Astrocyte of the cerebellum (primary cell): ENCODE data around the gene IRX6.

Experiments
- DNase-seq: peaks from one replicate; pipeline ENCODE4 v3.0.0-alpha.2; 2011; ENCODE audit warnings: low read depth
- H3K4me3 ChIP-seq: 2 replicates; pipeline ENCODE4 v1.5.1; 2011; ENCODE audit warnings: mild to moderate bottlenecking, low read depth, low read length, moderate library complexity
- in situ Hi-C: cut with HindIII; loops from 2 replicates; pipeline ENCODE4 v1.10.0; 2017; ENCODE audit warnings: low sequenced_read_pairs
- TF ChIP-seq, protein P1 (sequence below): IDR thresholded peaks from 2 replicates; pipeline ENCODE4 v1.5.1; 2012; ENCODE audit warnings: low read length, low read depth, moderate library complexity, mild to moderate bottlenecking; ENCODE audit errors: missing control alignments

IRX6 gene

DNA sequence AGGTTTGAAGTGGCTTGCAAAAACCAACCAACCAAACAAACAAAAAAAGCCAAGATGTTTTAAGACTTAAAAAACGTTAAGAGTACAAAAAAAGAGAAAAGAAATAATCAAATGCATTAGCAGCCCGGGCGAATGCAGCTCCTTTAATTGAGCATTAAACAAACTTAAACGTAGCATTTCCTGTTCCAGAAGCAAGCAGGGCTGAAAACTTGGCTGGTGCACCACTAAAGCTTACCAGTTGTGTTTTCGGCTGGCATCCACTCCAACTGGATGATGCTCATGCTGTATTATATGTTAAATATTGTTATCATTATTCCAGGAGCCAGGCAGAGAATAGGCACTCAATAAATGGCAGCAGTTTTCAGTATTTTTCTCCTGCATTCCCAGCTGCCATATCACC is 45.1 kb downstream of the IRX6 start:
- no peak for DNase-seq

DNA sequence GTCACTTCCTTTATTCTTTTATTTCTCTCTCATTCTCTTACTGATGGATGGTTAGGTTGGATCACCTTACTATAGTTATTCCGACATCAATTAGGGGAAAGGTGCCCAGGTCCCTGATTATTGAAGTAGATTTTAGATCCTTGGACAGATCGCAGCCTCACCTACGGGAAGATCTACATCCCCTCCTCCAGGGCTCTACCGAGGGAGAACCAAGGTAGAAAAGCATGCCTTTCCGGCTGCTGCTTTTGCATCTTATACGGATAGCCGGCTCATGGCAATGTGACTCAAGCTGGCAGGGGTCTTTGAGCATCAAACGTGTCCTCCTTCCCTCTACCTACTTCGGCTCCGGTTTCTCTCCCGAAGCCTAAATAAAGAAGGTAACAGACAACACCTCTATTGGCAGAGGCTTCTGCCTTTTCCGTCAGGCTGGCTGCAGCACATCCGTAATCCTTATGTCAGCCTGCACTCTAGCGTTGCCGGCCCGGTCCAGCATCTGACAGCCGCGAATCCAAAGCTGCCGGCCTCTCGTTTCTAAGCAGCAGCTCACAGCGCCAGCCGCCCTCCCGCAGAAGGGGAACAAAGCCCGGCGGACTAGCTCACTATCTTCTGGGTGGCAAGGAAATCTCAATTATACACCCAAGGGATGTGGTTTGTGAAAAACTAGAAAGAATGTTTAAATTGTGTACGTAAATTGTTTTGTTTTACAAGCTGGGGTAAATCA is 46.9 kb downstream of the IRX6 start:
- in situ Hi-C loops = no loop called here
- H3K4me3 ChIP-seq = no peak overlapping the region
- TF ChIP-seq, protein P1, sequence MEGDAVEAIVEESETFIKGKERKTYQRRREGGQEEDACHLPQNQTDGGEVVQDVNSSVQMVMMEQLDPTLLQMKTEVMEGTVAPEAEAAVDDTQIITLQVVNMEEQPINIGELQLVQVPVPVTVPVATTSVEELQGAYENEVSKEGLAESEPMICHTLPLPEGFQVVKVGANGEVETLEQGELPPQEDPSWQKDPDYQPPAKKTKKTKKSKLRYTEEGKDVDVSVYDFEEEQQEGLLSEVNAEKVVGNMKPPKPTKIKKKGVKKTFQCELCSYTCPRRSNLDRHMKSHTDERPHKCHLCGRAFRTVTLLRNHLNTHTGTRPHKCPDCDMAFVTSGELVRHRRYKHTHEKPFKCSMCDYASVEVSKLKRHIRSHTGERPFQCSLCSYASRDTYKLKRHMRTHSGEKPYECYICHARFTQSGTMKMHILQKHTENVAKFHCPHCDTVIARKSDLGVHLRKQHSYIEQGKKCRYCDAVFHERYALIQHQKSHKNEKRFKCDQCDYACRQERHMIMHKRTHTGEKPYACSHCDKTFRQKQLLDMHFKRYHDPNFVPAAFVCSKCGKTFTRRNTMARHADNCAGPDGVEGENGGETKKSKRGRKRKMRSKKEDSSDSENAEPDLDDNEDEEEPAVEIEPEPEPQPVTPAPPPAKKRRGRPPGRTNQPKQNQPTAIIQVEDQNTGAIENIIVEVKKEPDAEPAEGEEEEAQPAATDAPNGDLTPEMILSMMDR = peak; percentile 58
- DNase-seq = peak; percentile 23

More for the DNA sequence above, 45.1 kb downstream of the IRX6 start:
- no peak overlapping the region for H3K4me3 ChIP-seq
- in situ Hi-C loops = no loop called here
- TF ChIP-seq, protein P1 = no peak

DNA sequence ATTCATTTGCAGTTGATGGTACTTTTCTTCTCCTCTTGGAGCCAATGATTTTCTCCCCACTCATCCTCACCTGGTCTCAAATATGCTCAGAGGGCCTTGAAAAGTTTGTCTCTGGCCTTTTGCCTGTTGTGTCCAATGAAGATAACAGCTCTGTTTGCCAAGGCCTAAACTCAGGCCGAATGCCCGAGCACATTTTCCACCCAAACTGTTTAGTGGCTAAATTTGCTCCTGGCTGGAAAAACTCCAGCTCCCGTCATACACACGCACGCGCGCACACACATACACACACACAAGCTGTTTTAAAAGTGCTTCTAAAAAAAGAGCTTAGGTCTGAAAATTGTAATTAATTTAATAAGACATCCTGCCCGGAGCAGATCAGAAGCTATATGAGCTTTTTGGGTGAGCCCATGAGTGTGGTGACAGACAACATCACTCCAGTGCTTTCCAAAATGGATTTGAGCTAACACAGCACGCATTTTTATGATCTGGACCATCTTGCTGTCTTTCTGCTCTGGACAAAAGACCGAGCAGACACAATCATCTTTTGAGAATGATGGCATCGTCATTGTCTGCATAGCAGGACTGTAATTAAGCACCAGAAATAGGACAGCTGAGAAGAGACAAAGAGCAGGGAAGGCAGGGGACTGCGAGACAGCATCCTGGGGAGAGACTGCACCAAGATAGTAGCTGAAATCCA is 48.9 kb downstream of the IRX6 start:
- no peak overlapping the region for H3K4me3 ChIP-seq
- TF ChIP-seq, protein P1 = no peak

DNA sequence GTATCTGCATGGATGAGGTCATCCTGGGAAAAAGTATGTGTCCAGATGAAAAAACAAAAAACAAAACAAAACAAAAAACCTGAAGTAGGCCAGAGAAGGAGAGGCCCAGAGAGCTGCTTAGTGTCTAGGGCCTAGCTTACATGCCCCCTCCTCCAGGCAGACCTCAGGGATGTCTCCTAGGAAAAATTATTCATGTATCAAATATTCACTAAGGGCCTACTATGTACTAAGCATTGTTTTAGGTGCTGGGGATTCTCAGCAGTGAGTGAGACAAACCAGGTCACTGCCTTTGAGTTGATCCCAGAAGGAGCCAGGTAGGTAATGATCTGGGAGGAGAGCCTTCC is 49.5 kb downstream of the IRX6 start:
- H3K4me3 ChIP-seq = no peak overlapping the region
- DNase-seq = no peak
- in situ Hi-C loops = no loop called here

More for the DNA sequence above, 48.9 kb downstream of the IRX6 start:
- in situ Hi-C loops = no loop called here
- no peak for DNase-seq

DNA sequence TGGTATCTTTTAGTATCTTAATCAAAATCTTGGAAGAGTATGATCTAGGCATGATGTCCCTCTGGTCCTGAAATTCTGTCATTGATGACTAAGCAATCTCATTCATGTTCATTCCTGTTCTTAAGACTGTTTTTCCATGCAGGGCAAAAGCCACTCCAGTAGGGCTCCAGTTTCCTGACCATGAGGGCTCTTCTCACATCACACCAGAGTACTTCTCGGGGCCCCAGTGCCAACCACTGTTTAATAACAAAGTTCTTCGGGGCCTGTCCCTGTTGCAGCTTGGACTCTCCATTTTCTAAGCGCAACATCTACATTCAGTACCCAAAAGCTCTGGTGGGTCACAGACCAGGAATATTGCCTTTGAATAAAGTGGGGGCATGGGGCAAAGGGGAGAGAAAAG is 52.0 kb downstream of the IRX6 start:
- no peak for DNase-seq
- in situ Hi-C loops = no loop called here
- TF ChIP-seq, protein P1 = no peak

More for the DNA sequence above, 49.5 kb downstream of the IRX6 start:
- TF ChIP-seq, protein P1 = no peak

DNA sequence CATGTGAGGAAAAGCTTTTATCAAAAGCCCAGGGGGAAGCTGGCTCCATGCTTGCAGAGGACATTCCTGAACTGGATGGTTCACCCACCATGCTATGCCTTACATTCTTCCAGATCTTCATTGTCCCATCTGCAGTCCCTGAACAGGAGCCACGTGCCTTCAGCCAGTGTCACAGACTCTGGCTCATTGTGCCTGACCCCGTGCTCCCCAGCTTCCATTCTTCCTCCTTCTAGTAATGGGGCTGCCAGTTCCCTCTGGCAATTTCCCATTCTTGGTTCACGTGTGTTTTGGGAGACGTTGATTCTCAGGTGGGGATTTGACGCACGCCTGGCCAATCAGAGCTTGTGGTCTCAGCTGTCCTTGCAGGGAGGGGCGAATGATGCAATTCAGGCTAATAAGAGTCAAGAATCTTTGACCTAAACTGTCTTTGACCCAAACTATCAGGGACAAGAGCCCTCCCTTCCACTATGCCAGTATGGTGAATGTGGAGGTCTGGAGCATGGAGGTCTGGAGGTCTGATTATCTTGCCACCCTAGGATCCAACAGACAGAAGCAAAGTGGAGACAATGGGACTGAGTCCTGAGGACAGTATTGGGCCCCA is 52.7 kb downstream of the IRX6 start:
- TF ChIP-seq, protein P1 = no peak
- no peak for DNase-seq
- in situ Hi-C loops = no loop called here
- H3K4me3 ChIP-seq = no peak overlapping the region

More for the DNA sequence above, 52.0 kb downstream of the IRX6 start:
- H3K4me3 ChIP-seq = no peak overlapping the region
